Stimulated activated CD4-positive, alpha-beta T cell treated with anti-CD3 and anti-CD28 coated beads, Interleukin-1b, Interleukin-23, amount 100 ng/mL, for 1 hour (primary cell): ENCODE measurements around the gene RARRES1.

ENCODE experiments used
- DNase-seq, 2 donors: peaks; one replicate each; pipeline ENCODE4 v3.0.0-alpha.2; 2020; ENCODE audit warnings: low read depth in 2 of 2

The RARRES1 gene

GRCh38 chr3:158765518-158766205 lies 33.4 kb upstream of the RARRES1 start:
- DNase-seq = no peak

- no peak for DNase-seq
Observed at GRCh38 chr3:158763421-158763820, 31.2 kb upstream of the RARRES1 start.

DNA sequence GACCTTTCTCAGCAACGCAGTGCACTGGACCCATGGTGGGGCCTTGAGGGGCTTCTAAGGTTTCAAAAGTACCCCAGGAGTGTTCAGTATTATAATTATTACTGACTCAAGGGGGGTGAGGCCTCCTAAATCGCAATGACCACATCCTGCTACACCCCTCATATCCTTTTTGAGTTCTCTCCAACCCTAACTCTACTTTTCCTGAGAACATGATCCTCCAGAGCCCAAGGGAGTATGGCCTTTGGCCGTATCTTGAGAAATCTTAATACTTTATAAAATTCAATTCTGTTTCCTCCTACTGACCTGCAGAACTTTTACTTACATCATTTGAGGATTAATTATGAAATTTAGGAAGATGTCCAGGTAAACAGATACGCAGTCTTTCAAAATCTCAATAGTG lies 30.4 kb upstream of the RARRES1 start:
- no peak for DNase-seq

DNA sequence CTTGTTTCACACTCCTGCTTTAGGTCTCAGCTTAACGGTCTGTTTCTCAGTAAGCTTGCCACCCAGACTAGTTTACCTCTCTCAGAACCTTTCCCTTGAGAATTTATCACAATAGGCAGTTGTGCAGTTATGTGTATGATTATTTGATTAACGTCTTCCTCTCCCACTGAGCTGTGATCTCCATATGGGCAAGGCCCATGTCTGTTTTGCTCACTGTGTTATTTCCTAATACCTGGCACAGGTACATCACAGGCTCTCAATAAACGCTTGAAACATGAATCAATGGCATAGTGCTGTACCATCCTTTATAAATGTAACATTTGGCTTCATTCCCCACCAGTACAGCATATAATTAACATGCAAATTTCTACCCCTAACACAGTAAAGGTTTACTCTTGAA lies 29.1 kb upstream of the RARRES1 start:
- DNase-seq = no peak

DNA sequence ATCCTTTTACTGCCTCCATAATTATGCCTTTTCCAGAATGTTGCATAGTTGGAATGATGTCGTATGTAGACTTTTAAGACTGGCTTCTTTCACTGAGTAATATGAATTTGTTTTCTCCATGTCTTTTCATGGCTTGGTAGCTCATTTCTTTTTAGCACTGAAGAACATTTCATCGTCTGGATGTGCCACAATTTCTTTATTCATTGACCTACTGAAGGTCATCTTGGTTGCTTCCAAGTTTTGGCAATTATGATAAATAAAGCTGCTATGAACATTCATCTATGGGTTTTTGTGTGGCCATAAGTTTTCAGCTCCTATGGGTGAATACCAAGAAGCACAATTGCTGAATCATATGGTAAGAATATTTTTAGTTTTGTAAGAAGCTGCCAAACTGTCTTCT lies 23.2 kb upstream of the RARRES1 start:
- no peak for DNase-seq

DNA sequence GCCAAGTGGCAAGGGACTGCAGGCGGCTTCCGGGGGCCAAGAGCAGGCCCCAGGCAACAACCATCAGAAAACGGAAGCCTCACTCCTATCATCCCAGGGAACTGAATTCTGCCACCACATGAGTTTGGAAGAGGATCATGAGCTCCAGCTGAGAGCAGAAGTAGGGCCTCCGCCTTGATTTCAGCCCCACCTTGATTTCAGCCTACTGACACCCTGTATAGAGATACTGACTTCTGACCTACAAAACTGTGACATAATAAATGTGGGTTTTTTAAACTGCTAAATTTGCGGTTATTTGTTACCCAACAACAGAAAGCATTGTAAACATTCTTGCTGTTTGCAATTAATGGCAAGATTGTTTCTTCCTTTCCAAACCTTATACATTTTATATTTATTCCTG lies 21.6 kb upstream of the RARRES1 start:
- no peak for DNase-seq

GRCh38 chr3:158751316-158751715 lies 19.1 kb upstream of the RARRES1 start:
- no peak for DNase-seq

- DNase-seq = no peak
Observed at GRCh38 chr3:158750016-158750415, 17.8 kb upstream of the RARRES1 start.

- DNase-seq = no peak
Observed at GRCh38 chr3:158749526-158749925, 17.3 kb upstream of the RARRES1 start.

DNA sequence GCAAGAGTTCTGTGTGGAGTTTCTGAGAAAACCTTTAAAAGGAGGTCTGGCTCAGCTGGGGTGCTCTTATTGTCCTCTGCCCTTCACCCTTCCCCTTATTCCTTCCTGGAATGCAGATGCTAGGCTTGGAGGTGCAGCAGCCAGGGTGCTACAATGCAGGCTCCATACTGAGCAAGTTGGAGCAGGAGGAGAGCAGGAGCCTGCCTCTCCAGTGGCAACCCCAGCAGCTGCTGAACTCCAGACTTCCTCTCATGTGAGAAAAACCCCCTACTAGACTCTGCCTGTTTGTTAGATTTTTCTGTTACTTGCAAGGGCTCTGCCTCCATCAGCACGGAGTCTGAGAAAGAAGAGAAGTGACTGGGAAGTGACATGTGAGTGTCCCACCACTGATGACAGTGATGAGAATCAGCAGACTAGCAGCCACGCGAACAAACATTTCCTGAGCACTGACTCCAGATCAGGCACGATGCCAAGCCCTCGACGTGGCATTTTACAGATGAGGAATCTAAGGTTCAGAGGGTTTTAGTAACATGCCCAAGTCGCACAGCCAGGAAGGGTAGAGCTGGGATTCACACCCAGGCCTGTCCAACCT lies 16.1 kb upstream of the RARRES1 start:
- DNase-seq = no peak

GRCh38 chr3:158747417-158747816 lies 15.2 kb upstream of the RARRES1 start:
- DNase-seq = no peak

DNA sequence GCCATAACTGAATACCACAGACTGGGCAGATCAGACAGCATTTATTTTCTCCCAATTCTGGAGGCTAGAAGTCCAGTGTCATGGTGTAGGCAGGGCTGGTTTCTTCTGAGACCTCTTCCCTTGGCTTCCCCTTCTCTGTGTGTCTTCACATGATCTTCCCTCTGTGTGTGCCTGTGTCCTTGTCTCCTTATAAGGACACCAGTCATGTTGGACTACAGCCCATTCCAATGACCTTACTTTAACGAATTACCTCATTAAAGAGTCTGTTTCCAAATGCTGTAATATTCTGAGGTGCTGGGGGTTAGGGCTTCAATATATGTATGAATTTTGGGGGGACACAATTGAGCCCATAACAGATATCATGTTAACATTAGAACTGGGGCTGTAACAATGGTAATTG lies 13.3 kb upstream of the RARRES1 start:
- no peak for DNase-seq

GRCh38 chr3:158744567-158745288 lies 12.5 kb upstream of the RARRES1 start:
- DNase-seq = no peak

DNA sequence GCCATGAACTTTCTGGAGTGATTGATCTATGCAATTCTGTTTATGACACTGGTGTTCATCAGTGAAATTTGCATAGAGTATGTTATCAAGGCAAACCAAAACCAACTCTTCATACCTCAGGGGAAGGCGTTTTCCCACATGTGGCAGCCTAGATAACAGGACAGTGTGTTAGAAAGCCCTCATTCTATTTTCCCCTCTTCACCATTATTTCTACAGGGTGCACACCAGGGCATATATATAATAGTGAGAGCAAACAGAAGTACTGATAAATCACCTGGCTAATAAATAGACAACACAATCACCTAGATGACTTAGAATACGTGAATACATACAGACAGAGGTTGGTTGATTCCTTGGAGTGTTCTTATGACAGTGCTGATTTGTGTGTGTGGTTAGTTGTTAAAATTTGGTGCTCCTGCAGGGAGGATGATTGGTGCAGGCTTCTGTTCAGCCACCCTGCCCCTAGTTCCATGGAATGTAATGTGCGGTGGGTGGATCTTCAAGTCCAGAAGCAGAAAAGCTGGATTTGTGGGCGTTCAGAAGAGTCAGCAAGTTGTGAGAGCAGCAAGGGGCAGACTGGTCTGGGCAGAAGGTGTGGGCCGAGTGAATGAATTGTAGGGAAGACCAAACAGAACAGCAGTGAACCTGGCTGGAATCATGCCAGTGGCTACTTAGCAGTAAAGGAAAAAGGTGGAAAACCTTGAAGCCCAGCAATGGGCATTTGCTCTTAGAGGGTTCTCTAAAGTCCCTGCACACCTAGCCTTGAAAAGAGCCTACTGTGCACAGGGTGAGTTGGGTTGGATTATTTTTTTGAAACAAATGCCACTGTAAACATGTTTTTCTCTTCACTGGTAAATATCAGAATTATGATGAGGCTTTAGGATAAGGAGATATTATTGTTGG lies 11.7 kb upstream of the RARRES1 start:
- no peak for DNase-seq

- DNase-seq = no peak
Observed at GRCh38 chr3:158742871-158743663, 10.8 kb upstream of the RARRES1 start.

DNA sequence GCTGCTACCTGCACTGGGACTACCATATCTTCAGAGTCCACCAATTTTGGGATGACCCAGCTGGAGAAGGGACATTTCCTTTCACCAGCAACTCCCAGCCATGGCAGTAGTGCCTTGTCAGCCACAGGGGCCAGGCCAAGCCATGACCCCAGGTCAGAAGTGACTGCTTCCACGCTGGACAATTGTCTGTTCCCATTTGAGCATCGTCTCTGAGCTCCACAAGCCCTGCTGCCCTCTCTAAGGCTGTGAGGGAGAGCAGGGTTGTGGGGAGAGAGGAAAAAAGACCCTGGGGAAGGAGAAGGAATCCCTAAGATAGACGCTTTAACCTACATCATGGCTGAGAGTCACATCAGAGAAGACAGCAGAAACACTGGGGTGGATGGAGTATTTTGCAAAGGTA lies 7.4 kb upstream of the RARRES1 start:
- no peak for DNase-seq

- DNase-seq = no peak
Observed at GRCh38 chr3:158739078-158739477, 6.8 kb upstream of the RARRES1 start.

GRCh38 chr3:158738653-158739052 lies 6.4 kb upstream of the RARRES1 start:
- DNase-seq = no peak

DNA sequence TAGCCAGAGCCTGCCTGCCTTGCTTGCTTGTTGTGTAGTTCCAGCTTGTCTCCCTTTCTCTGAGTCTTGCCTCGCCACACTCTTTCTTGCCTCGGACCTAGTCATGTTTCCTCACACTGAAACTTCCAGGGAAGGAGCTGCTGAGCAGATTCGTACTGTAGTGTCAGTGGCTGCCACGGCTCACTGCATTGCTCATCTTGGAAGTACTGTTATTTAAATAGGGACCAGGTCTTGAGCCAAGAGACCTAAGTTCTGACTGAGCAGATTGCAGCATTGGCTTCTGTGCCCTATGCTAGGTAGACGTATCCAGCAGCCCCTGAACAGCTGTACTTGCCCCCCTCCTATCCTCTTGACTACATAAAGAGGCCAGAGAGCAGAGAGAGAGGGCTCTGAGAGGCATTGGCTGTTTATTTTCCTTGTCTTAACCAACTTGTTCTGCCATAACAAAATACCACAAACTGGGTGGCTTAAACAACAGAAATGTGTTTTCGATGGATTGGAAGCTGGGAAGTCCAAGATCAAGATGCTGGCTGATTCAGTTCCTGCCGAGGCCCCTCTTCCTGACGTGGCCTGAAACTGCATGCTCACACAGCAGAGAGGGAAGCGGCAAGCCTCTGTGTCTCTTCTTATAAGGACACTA lies 5.8 kb upstream of the RARRES1 start:
- no peak for DNase-seq

DNA sequence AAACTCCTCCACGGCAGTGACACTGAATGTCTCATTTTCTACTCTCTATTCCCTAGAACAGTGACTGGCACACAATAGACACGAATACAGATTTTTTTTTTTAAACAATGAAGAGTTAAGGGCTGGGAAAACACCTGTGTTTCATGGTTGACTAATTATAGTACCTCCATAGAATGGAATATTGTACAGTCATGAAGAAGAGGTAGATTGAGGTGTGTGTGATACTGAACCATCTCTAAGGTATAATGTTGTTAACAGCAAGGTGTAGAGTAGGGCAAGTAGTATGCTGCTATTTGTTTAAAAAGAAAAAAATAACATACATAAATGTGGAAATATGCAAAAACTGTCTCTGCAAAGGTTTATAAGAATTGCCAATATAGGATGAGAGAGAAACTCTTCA lies 5.2 kb upstream of the RARRES1 start:
- DNase-seq = no peak
